ENCODE data around the gene ZBTB4. TPM values are rescaled to one million over a fixed set of nuclear protein-coding genes. Genes with fewer than 3 reads are reported as not detected.

The ZBTB4 gene
- total RNA-seq, 1 donor from 2014 or later, result 9.2 TPM

GRCh38 chr17:7503521-7503920 is 24.1 kb upstream of the ZBTB4 start:
- peaks cover 49% of the 10 kb centered on the region for H3K36me3 ChIP-seq (ENCODE audit: control insufficient read depth, insufficient read depth, low read length)
- H3K27me3 ChIP-seq (ENCODE audit: control insufficient read depth, insufficient read depth, low read length), result no peaks in the 10 kb centered on the region
- no peak overlapping the region for H3K4me3 ChIP-seq (ENCODE audit: low read depth, low read length)
- DNase-seq (ENCODE audit: low read depth) (no peak), FAIRE-seq (peak; percentile 58)
- no peak for TF ChIP-seq CTCF (IDR thresholded peaks at IDR 0.05; ENCODE audit: insufficient read depth, low read length, severe bottlenecking)

GRCh38 chr17:7502987-7503386 is 23.6 kb upstream of the ZBTB4 start:
- no peaks in the 10 kb centered on the region for H3K27me3 ChIP-seq (ENCODE audit: control insufficient read depth, insufficient read depth, low read length)
- TF ChIP-seq CTCF (IDR thresholded peaks at IDR 0.05; ENCODE audit: insufficient read depth, low read length, severe bottlenecking), result peak; percentile 13
- H3K4me3 ChIP-seq (ENCODE audit: low read depth, low read length), result no peak overlapping the region
- no peak for FAIRE-seq
- DNase-seq (ENCODE audit: low read depth), result no peak
- H3K36me3 ChIP-seq (ENCODE audit: control insufficient read depth, insufficient read depth, low read length), result peaks cover 49% of the 10 kb centered on the region

DNA sequence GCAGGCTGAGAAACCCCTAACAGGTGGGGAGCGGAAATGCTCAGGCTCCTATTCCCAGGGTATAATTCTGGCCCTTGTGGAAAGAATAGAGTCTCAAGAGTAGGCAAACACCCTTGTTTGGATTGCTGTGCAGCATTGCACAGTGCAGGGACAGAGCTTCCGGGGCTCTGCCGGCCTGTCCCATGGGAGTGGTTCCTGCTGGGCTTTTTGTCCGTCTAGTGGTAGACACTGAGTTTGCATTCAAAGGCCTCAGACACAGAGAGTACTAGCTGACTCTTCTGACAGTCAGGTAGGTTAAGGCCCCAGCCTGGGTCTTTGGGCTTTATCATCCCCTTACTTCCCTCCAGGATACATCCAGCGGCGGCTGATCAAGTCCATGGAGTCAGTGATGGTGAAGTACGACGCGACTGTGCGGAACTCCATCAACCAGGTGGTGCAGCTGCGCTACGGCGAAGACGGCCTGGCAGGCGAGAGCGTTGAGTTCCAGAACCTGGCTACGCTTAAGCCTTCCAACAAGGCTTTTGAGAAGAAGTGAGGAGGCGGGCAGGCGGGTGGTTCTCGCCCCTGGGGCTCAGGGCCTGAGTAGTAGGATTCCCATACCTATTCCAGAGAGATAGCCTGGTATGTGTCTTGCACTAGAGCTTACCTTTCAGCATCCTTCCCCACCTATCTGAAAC is 22.9 kb upstream of the ZBTB4 start:
- peaks cover 54% of the 10 kb centered on the region for H3K36me3 ChIP-seq (ENCODE audit: control insufficient read depth, insufficient read depth, low read length)
- no peak for FAIRE-seq
- no peaks in the 10 kb centered on the region for H3K27me3 ChIP-seq (ENCODE audit: control insufficient read depth, insufficient read depth, low read length)
- no peak for TF ChIP-seq CTCF (IDR thresholded peaks at IDR 0.05; ENCODE audit: insufficient read depth, low read length, severe bottlenecking)
- no peak overlapping the region for H3K4me3 ChIP-seq (ENCODE audit: low read depth, low read length)
- DNase-seq (ENCODE audit: low read depth), result no peak

DNA sequence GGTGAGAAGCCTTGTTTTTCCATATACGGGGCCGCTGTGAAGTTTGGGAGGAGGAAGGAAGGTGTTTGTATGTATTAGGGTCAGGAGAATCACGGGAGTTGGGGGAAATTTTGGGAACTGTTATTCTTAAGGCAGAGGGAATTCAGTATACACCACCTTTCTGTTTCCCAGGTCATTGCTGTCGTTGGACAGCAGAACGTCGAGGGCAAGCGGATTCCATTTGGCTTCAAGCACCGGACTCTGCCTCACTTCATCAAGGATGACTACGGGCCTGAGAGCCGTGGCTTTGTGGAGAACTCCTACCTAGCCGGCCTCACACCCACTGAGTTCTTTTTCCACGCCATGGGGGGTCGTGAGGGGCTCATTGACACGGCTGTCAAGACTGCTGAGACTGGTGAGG is 22.3 kb upstream of the ZBTB4 start:
- DNase-seq (ENCODE audit: low read depth) (no peak), FAIRE-seq (no peak)
- Histone ChIP-seq H3K36me3 (ENCODE audit: control insufficient read depth, insufficient read depth, low read length) (peaks cover 57% of the 10 kb centered on the region), H3K4me3 (ENCODE audit: low read depth, low read length) (no peak overlapping the region), H3K27me3 (ENCODE audit: control insufficient read depth, insufficient read depth, low read length) (no peaks in the 10 kb centered on the region)
- TF ChIP-seq CTCF (IDR thresholded peaks at IDR 0.05; ENCODE audit: insufficient read depth, low read length, severe bottlenecking), result no peak

- no peak for TF ChIP-seq CTCF (IDR thresholded peaks at IDR 0.05; ENCODE audit: insufficient read depth, low read length, severe bottlenecking)
- H3K27me3 ChIP-seq (ENCODE audit: control insufficient read depth, insufficient read depth, low read length), result no peaks in the 10 kb centered on the region
- H3K36me3 ChIP-seq (ENCODE audit: control insufficient read depth, insufficient read depth, low read length), result peaks cover 63% of the 10 kb centered on the region
- no peak overlapping the region for H3K4me3 ChIP-seq (ENCODE audit: low read depth, low read length)
- DNase-seq (ENCODE audit: low read depth), result no peak
- FAIRE-seq, result peak; percentile 70
These were observed 19.7 kb upstream of the ZBTB4 start for GRCh38 chr17:7499161-7499560.

DNA sequence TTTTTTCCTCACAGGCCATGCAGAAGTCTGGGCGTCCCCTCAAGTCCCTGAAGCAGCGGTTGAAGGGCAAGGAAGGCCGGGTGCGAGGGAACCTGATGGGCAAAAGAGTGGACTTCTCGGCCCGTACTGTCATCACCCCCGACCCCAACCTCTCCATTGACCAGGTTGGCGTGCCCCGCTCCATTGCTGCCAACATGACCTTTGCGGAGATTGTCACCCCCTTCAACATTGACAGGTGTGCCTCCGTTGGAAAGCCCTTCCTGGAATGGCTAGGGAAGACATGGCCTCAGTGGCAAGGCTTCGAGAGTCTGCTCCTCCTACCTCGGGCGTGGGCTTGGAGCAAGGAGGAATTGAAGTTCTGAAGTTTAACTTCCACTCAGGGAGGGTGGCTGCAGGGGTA is 18.2 kb upstream of the ZBTB4 start:
- no peak for TF ChIP-seq CTCF (IDR thresholded peaks at IDR 0.05; ENCODE audit: insufficient read depth, low read length, severe bottlenecking)
- H3K27me3 ChIP-seq (ENCODE audit: control insufficient read depth, insufficient read depth, low read length), result no peaks in the 10 kb centered on the region
- FAIRE-seq (peak; percentile 36), DNase-seq (ENCODE audit: low read depth) (no peak)
- H3K4me3 ChIP-seq (ENCODE audit: low read depth, low read length), result no peak overlapping the region
- peaks cover 54% of the 10 kb centered on the region for H3K36me3 ChIP-seq (ENCODE audit: control insufficient read depth, insufficient read depth, low read length)

All from bronchial epithelial cell (primary cell).